ENCODE results near the gene WDR91. TPM values are rescaled to one million over a fixed set of nuclear protein-coding genes. Genes with fewer than 3 reads are reported as not detected.

Gene WDR91
- total and polyA plus RNA-seq, 2 donors (not counting 3 experiments of a cell fraction or from before 2014, with no cell fraction given): 6.7 to 7.0 TPM

- dilution Hi-C loops (cut with MboI; ENCODE audit: extremely low pct_ligation_motif_present, low sequenced_read_pairs) (no loop called here), intact Hi-C loops (cut with micrococcal nuclease) (no loop called here)
- Histone ChIP-seq H3K9me1 (replicated peaks; ENCODE audit: control insufficient read depth, extremely low read depth, insufficient read depth, low read length) (no peaks in the 10 kb centered on the region), H3K79me2 (ENCODE audit: control insufficient read depth, insufficient read depth, low read length) (no peaks in the 10 kb centered on the region), H4K20me1 (replicated peaks; ENCODE audit: control insufficient read depth, extremely low read depth, insufficient read depth, low read length) (no peaks in the 10 kb centered on the region), H3K4me1 (ENCODE audit: control insufficient read depth, extremely low read depth, insufficient read depth, low read length) (no peaks in the 10 kb centered on the region), H3K4me3 (replicated peaks in 1 of 3; ENCODE audit: insufficient read depth in 1 of 3, low read depth in 1 of 3, low read length in 3 of 3) (no peak within 1 kb of the TSS), H3K27ac (ENCODE audit: insufficient read depth, low read depth, low read length) (no peak within 1 kb of the TSS), H2AFZ (ENCODE audit: low read depth, low read length) (no peak within 1 kb of the TSS), H3K4me2 (ENCODE audit: insufficient read depth, low read length) (no peak within 1 kb of the TSS), H3K9ac (replicated peaks; ENCODE audit: extremely low read depth, insufficient read depth, low read length) (no peak within 1 kb of the TSS), H3K27me3 (ENCODE audit: control insufficient read depth in 2 of 2, insufficient read depth in 2 of 2, low read length in 2 of 2) (peaks cover 0 to 2% of the 10 kb centered on the region in 2 experiments), H3K36me3 (ENCODE audit: control insufficient read depth in 2 of 2, extremely low read depth in 1 of 2, insufficient read depth in 2 of 2, low read length in 2 of 2) (no peaks in the 10 kb centered on the region), H3K9me3 (replicated peaks; ENCODE audit: control insufficient read depth, insufficient read depth, low read length) (no peaks in the 10 kb centered on the region)
- no peak for TF ChIP-seq MAX (IDR thresholded peaks at IDR 0.05; ENCODE audit: insufficient read depth, insufficient read length)
- no peak for TF ChIP-seq POLR2AphosphoS5 (IDR thresholded peaks at IDR 0.05; ENCODE audit: insufficient read depth, low read depth, low read length)
- TF ChIP-seq MYC (IDR thresholded peaks at IDR 0.05; ENCODE audit: low read depth, low read length): no peak
- TF ChIP-seq FOS (IDR thresholded peaks at IDR 0.05; ENCODE audit: borderline replicate concordance, insufficient read depth, low read length): no peak
- TF ChIP-seq JUN (IDR thresholded peaks at IDR 0.05; ENCODE audit: borderline replicate concordance, insufficient read depth, insufficient read length, low read depth): no peak
- TF ChIP-seq GATA2 (IDR thresholded peaks at IDR 0.05; ENCODE audit: insufficient read depth, insufficient read length, low read depth, low read length): no peak
- TF ChIP-seq POLR2A (IDR thresholded peaks at IDR 0.05; ENCODE audit: low read depth, low read length): no peak
- no peak for TF ChIP-seq EZH2 (IDR thresholded peaks at IDR 0.05; ENCODE audit: borderline replicate concordance, low read depth, low read length, severe bottlenecking)
- TF ChIP-seq CTCF (IDR thresholded peaks at IDR 0.05; ENCODE audit: extremely low read depth in 1 of 2, insufficient read depth in 1 of 2, low read depth in 1 of 2, low read length in 2 of 2): no peak
- ChIA-PET POLR2A (no interaction called here), CTCF (interaction anchor here (1.6 kb wide), 1 partner anchor 10 kb away, joined by 6 read pairs; no protein-coding TSS in a partner anchor)
- DNase-seq (ENCODE audit: low read depth, low spot score) (no peak), FAIRE-seq (no peak)
- BruUV-seq (replicated peaks): no TSS peak
Measured at GRCh38 chr7:135233570-135233969, 22.2 kb upstream of the WDR91 start, which contains the start of gene STRA8. TSS of gene STRA8 (plus strand) at chr7:135233838. CDS start at chr7:135240525, 6,687 bp downstream.

Data from endothelial cell of umbilical vein (primary cell).